Skin epidermis (tissue), 12 donors: Measurements from ENCODE around the gene CDKN1B.

Source experiments
- H3K27ac ChIP-seq, 21 experiments: fragments of 200-600 bp; sonication (generic) in 11 of 21; one replicate each; pipeline ENCODE4 v1.5.0; 2020; ENCODE audit warnings: mild to moderate bottlenecking in 3 of 21, inconsistent platforms in 2 of 21, moderate library complexity in 2 of 21
- H3K4me3 ChIP-seq, 7 experiments: fragments of 200-600 bp; sonication (generic) in 2 of 7; one replicate each; pipeline ENCODE4 v1.5.0; 2020; ENCODE audit warnings: inconsistent platforms in 2 of 7, mild to moderate bottlenecking in 2 of 7, moderate library complexity in 1 of 7

The CDKN1B gene

DNA sequence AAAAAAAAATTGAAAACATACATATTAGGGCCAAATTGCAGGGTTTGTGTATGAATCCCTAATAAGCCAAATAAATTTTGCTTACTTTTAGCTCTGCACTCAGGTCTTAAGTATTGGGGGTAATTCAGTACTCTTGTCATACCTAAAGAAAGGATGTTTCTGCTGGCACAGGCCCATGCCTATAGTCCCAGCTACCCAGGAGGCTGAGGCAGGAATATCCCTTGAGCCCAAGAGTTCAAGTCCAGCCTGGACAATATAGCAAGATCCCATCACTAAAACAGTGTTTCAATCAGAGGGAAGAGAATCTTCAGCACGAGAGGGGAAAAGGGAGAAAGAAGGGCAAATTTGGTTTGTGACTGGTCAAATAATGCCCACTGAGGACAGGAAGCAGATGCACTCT, 17.8 kb upstream of the CDKN1B start:
- H3K4me3 ChIP-seq, result no peak overlapping the region
- no peak overlapping the region for H3K27ac ChIP-seq

DNA sequence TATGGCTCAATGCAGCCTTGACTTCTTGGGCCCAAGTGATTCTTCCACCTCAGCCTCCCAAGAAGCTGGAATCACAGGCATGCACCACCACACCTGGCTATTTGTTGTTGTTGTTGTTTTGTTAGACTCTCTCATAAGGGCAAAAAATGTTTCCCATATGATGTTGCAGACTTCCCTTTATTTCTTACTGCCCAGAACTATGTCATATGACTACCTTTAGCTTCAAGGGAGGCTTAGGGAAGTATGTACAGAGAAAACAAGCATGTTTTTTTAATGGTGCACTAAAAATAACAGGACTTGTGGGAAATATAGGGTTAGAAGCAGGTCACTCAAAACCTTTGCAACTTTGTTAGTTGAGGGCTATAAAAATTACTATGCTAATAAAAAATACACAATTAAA, 16.9 kb upstream of the CDKN1B start:
- Histone ChIP-seq H3K4me3 (no peak overlapping the region), H3K27ac (no peak overlapping the region)

DNA sequence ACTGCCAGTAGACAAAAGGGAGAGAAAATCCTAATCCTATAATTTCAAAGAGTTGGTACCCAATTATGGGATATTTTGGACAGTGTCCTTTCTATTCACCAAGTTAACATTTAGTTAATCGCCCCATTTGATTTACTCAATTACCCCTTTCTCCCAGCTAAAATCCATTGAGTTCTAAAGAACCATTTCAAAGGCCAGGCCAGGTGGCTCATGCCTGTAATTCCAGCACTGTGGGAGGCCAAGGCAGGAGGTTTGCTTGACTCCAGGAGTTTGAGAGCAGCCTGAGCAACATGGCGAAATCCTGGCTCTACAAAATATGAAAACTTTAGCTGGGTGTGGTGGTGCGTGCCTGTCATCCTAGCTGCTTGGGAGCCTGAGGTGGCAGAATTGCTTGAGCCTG, 15.7 kb upstream of the CDKN1B start:
- Histone ChIP-seq H3K27ac (no peak overlapping the region), H3K4me3 (no peak overlapping the region)

DNA sequence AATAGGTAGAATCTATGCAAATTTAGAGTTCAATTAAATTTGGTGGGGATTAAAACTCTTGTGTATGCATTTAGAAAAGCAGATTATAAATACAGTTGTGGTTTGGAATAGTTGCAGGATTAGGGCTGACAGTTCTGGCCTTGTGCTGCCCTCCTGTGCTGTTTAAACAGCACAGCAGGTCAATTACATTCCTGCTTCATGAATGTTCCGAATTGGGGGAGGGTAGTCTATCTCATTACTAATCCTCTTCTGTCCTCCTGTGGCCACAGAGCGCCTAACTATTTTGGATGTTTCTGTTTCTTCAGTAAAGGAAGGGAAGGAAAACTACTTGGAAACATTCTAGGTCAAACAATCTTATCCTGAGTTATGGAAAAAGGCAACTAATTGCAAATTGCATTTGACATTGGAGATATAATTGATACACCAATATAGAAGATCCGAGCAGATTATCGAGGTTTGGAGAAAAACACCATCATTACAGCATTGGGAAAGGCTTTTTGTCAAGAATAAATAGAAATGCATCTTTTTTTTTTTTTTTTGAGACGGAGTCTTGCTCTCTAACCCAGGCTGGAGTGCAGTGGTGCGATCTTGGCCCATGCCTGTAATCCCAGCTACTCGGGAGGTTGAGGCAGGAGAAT, 12.5 kb upstream of the CDKN1B start:
- no peak overlapping the region for H3K4me3 ChIP-seq
- H3K27ac ChIP-seq, result peak overlapping the region in 1 of 21 experiments; percentile 0

DNA sequence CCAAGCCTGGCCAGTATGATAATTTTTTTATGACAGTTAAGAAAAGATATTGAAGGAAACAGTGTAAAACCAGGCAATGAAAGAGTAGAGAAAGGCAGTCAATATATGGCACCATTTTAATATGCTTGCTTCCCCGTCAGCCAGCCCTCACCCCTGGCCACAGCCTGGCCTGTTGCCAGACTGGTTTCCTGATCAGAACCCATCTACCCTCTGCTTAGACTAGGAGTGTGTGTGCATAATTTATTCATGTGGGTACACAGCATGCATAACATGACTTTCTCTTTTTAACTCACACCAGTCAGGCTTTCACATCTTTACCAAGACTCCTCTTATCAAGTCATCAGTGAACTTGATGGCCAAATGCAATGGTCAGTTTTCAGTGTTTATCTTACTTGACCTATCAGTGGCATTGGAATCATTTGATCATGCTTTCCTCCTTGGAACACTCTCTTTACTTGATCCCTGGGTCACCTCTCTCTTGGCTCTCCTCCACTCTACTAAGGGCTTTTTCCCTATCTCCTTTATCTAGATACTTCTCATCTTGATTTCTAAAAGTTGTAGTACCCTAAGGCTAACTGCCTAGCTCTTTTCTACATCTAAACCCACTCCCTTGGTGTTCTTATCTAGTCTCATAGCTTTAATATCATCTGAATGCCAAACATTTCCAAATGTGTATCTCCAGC, 11.2 kb upstream of the CDKN1B start:
- Histone ChIP-seq H3K27ac (no peak overlapping the region), H3K4me3 (no peak overlapping the region)

DNA sequence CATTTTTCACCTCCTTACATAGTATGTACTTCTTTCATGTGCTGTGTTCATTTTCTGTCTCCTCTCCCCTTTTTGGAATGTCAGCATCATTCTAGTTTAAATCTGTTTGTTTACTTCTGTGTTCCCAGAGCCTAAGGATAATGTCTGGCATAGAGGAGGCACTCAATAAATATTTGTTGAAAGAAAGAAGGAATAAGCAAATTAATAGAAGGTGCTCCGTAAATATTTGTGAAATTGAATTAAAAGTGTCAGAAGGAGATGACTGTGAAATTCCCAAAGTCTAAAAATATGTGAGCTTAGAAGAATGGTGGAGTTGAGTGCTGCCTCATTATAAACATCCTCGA, 3.3 kb upstream of the CDKN1B start:
- H3K27ac ChIP-seq, result peak overlapping the region in 20 of 21 experiments; percentile 61 to 100 (median 99)
- peak overlapping the region in 5 of 7 experiments; percentile 21 to 82 (median 41) for H3K4me3 ChIP-seq

DNA sequence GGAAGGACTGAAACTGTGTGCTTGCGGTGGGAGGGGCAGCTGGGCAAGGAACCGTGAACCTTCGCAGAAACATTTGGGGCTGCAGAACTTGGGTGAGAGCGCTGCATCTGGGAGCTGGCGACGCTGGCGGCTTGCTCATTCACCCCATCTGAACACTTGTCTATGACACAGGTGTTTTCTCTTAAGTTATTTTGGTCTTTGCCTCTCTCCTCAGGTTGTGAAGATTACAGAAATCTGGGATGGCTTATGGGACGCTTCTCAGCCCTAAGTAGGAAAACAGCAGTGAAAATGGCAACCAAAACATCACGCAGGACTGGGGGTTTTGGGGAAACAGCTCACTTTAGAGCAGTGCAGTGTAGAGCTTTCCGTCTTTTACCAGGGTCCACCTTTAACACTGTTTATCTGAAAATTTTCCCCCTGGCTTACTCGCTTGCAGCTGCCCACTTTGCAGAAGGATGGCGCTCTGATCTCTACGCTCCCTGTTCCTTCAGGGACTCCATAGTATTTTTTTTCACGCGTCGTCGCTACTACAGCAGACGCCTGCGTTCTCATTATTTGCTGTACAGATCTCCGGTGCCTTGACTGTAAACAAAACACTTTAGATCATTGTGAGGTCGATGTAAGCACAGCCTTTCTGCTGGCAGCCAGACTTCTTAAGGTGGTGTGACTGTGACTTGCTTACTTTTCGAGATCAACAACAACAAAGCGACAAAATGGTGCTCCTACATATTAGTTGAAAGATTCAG, 2.7 kb upstream of the CDKN1B start:
- Histone ChIP-seq H3K4me3 (peak overlapping the region; percentile 21 to 82 (median 32)), H3K27ac (peak overlapping the region in 20 of 21 experiments; percentile 96 to 100 (median 99))

DNA sequence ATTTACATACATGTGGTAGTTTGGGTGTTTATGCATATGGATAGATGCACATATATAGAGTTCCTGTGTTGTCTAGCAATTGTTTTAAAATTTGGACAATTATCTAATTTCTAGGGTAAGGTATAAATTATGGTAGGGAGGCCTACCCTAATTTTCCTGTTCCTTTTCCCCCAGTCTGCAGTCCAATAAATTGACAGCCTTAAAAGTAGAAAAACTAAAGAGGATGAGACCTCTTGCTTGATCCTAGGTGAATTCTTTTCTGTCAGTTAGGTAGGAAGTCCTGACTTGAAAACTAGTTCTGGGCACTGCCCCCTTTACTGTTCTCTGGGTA, 2.1 kb upstream of the CDKN1B start:
- peak overlapping the region in 20 of 21 experiments; percentile 96 to 100 (median 99) for H3K27ac ChIP-seq
- H3K4me3 ChIP-seq, result peak overlapping the region in 6 of 7 experiments; percentile 21 to 82 (median 56)

DNA sequence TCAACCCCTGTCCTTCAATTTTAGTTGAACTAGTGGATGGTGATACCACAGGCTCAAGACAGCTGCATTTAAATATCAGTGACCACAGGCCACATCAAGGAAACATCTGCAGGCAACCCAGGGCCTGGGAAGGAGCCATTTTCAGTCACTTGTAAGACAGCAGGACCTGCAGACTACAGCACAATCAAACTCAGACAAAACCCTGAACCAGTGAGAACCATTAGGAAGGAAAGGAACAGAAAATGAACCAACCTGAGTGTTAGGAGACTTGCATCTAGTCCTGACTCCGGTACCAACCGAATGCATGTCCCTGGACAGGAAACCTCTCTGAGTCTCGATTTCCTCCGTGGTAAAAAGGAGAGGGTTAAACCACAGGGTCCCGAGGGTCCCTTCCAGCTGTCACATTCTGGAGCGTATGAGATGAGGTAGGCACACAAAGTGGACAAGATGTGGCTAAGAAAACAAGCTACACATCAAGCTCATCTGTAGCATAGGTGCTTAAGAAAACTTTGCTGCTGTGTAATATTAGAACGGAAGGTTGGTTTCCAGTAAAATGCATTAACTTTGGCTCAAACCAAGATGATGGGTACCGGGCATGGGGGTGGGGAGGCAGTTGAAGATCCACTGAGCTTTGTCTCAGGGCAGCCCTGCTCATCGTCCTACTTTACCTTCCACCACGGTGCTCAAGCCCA, 1.6 kb upstream of the CDKN1B start:
- peak overlapping the region; percentile 70 to 94 (median 81) for H3K4me3 ChIP-seq
- peak overlapping the region; percentile 14 to 100 (median 99) for H3K27ac ChIP-seq

DNA sequence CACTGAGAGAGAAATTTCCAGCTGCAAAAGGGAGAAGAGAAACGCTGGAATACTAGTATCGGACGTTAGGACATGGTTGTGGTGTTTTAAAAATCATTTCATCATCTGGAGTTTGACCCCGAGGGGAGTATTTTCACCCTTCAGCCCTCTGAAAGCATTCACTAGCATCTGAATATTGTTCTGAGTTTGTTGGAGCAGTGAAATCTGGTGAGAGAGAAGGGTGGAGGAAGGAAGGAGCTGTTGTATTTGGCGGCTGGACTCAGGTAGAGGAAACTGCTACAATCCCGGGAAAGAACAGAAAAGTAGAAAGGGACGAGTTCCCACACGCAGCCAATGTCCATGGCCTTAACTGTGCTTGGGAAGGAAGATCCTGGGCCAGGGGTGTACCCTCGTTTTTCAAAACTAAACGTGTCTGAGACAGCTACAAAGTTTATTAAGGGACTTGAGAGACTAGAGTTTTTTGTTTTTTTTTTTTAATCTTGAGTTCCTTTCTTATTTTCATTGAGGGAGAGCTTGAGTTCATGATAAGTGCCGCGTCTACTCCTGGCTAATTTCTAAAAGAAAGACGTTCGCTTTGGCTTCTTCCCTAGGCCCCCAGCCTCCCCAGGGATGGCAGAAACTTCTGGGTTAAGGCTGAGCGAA, 896 bp upstream of the CDKN1B start:
- peak overlapping the region; percentile 70 to 94 (median 81) for H3K4me3 ChIP-seq
- peak overlapping the region; percentile 63 to 100 (median 99) for H3K27ac ChIP-seq

DNA sequence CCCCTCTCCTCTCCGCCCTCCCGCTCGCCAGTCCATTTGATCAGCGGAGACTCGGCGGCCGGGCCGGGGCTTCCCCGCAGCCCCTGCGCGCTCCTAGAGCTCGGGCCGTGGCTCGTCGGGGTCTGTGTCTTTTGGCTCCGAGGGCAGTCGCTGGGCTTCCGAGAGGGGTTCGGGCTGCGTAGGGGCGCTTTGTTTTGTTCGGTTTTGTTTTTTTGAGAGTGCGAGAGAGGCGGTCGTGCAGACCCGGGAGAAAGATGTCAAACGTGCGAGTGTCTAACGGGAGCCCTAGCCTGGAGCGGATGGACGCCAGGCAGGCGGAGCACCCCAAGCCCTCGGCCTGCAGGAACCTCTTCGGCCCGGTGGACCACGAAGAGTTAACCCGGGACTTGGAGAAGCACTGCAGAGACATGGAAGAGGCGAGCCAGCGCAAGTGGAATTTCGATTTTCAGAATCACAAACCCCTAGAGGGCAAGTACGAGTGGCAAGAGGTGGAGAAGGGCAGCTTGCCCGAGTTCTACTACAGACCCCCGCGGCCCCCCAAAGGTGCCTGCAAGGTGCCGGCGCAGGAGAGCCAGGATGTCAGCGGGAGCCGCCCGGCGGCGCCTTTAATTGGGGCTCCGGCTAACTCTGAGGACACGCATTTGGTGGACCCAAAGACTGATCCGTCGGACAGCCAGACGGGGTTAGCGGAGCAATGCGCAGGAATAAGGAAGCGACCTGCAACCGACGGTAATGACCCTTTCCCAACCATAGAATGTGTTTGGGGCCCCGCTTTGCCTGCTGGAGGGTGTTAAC, 615 bp downstream of the CDKN1B start:
- H3K27ac ChIP-seq, result peak overlapping the region; percentile 92 to 100 (median 99)
- peak overlapping the region; percentile 70 to 94 (median 81) for H3K4me3 ChIP-seq

DNA sequence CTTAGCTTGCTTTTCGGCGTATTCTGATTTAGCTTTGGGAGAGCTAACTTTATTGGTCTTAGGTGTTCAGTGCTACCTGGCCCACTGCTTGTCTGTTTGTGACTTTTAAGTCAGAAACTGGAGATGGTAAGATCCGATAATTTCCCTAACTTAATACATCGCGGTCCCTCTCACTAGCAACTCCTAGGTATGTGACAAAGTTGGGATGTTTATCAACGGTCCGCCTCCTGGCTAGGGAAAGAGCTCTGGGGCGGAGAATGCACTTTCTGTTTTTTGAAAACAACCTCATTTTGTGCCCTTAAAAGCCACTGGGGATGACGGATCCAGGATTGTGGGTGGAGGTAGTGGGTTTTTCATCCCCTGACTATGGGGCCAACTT, 1.2 kb downstream of the CDKN1B start:
- peak overlapping the region; percentile 92 to 100 (median 99) for H3K27ac ChIP-seq
- peak overlapping the region; percentile 70 to 94 (median 81) for H3K4me3 ChIP-seq

DNA sequence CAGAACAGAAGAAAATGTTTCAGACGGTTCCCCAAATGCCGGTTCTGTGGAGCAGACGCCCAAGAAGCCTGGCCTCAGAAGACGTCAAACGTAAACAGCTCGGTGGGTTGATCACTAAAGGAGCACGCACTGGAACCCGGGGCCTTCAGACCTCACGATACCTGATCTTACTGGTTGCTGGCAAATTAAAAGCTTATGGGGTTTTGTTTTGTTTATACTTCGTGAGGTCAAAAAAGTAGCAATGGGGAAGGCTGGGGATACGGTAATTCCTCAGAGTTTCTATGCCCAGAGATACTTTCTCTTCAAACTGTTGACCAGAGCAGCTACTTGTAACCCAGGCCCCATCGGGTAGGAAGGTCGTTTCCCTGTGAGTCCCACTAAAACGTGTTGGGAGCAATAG, 1.7 kb downstream of the CDKN1B start:
- H3K27ac ChIP-seq, result peak overlapping the region; percentile 92 to 100 (median 99)
- H3K4me3 ChIP-seq, result peak overlapping the region; percentile 70 to 94 (median 81)

DNA sequence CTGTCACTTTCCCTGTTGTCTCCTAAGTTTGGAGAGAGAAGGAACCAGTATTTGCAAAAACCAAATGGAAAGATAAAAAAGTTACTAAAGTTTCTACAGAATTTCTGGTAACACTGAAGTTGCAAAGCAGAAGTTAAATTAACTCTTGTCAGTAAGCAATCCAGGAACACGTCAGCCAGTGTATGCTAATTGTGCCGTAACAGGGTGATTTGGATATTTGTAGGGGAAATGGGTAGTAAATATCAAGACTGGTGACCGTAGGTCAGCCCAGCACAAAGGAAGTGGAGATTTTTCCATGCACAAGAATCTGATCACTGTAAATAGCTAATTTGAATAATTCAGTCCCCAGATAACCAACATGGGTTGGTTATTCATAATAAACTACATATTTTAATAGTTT, 2.3 kb downstream of the CDKN1B start:
- Histone ChIP-seq H3K4me3 (peak overlapping the region; percentile 70 to 94 (median 81)), H3K27ac (peak overlapping the region in 19 of 21 experiments; percentile 96 to 100 (median 99))

DNA sequence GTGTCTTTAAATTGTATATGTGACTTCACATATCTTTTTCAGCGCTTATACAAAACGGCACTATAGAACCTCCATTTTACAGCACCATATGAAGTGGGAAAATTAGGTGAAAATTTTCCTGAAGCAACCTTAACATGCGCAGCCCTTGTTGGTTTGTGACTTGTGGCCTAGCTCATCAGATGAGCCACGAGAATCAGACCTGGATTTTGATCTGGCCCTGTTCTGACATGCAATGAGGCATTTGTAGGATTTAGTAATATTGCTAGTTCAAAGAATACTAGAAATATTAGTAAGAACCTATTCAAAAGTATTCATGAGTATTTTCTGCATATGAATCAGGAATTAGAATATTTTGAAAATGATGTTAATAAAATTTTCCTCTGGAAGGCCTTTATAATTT, 2.9 kb downstream of the CDKN1B start:
- H3K4me3 ChIP-seq, result peak overlapping the region; percentile 70 to 94 (median 81)
- H3K27ac ChIP-seq, result peak overlapping the region in 19 of 21 experiments; percentile 96 to 100 (median 99)

DNA sequence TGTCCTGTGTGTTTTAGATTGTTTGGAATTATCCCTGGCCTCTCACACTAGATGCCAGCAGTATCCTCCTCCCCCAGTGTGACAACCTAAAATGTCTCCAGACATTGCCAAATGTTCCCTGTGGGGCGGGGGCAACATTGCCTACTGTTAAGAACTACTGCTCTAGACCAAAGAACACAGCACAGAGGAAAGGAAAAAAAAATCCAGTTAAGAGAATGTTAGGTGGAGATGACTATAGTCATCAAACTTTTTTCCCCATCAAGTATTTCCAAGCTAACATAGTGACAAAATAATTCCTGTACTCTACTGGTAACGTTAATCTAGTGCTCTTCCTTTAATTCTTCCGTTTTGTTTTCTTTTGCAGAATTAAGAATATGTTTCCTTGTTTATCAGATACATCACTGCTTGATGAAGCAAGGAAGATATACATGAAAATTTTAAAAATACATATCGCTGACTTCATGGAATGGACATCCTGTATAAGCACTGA, 3.5 kb downstream of the CDKN1B start:
- H3K4me3 ChIP-seq, result peak overlapping the region in 6 of 7 experiments; percentile 1 to 94 (median 82)
- peak overlapping the region in 19 of 21 experiments; percentile 96 to 100 (median 99) for H3K27ac ChIP-seq

DNA sequence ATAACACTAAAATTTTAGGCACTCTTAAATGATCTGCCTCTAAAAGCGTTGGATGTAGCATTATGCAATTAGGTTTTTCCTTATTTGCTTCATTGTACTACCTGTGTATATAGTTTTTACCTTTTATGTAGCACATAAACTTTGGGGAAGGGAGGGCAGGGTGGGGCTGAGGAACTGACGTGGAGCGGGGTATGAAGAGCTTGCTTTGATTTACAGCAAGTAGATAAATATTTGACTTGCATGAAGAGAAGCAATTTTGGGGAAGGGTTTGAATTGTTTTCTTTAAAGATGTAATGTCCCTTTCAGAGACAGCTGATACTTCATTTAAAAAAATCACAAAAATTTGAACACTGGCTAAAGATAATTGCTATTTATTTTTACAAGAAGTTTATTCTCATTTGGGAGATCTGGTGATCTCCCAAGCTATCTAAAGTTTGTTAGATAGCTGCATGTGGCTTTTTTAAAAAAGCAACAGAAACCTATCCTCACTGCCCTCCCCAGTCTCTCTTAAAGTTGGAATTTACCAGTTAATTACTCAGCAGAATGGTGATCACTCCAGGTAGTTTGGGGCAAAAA, 4.1 kb downstream of the CDKN1B start:
- peak overlapping the region in 5 of 7 experiments; percentile 1 to 94 (median 82) for H3K4me3 ChIP-seq
- peak overlapping the region in 18 of 21 experiments; percentile 32 to 100 (median 99) for H3K27ac ChIP-seq

DNA sequence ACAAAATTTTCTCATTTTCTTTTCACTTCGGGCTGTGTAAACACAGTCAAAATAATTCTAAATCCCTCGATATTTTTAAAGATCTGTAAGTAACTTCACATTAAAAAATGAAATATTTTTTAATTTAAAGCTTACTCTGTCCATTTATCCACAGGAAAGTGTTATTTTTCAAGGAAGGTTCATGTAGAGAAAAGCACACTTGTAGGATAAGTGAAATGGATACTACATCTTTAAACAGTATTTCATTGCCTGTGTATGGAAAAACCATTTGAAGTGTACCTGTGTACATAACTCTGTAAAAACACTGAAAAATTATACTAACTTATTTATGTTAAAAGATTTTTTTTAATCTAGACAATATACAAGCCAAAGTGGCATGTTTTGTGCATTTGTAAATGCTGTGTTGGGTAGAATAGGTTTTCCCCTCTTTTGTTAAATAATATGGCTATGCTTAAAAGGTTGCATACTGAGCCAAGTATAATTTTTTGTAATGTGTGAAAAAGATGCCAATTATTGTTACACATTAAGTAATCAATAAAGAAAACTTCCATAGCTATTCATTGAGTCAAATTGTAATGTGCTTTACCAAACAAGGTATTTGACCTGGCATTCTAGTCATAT, 4.8 kb downstream of the CDKN1B start:
- Histone ChIP-seq H3K27ac (peak overlapping the region in 19 of 21 experiments; percentile 32 to 100 (median 99)), H3K4me3 (peak overlapping the region in 6 of 7 experiments; percentile 7 to 93 (median 68))
